Measurements from ENCODE around the gene SLC27A5. TPM values are rescaled to one million over a fixed set of nuclear protein-coding genes. Genes with fewer than 3 reads are reported as not detected.

SLC27A5 gene
- total and polyA plus RNA-seq, 11 donors = 1.8 to 9.1 (median 3.7) TPM

GRCh38 chr19:58546019-58546530 lies 34.3 kb upstream of the SLC27A5 start:
- DNase-seq = no peak
- H3K4me1 ChIP-seq = peaks cover 12 to 36% (median 25%) of the 10 kb centered on the region in 12 donors
- H3K27ac ChIP-seq = peak overlapping the region in 1 of 12 donors; percentile 98
- 15 to 25% (median 22%) methylated on average over 1 of the region's 1 CpG for WGBS, 4 donors
- peaks cover 0 to 55% (median 45%) of the 10 kb centered on the region in 9 donors for H3K36me3 ChIP-seq
- no peaks in the 10 kb centered on the region for H3K27me3 ChIP-seq
- ATAC-seq = no peak
- peak overlapping the region; percentile 78 to 100 (median 92) for H3K4me3 ChIP-seq
- TF ChIP-seq POLR2A (IDR thresholded peaks at IDR 0.05) = no peak
- TF ChIP-seq CTCF (IDR thresholded peaks at IDR 0.05) = no peak
- intact Hi-C loops (cut with DNase I) = no loop called here
- H3K9me3 ChIP-seq = no peaks in the 10 kb centered on the region

DNA sequence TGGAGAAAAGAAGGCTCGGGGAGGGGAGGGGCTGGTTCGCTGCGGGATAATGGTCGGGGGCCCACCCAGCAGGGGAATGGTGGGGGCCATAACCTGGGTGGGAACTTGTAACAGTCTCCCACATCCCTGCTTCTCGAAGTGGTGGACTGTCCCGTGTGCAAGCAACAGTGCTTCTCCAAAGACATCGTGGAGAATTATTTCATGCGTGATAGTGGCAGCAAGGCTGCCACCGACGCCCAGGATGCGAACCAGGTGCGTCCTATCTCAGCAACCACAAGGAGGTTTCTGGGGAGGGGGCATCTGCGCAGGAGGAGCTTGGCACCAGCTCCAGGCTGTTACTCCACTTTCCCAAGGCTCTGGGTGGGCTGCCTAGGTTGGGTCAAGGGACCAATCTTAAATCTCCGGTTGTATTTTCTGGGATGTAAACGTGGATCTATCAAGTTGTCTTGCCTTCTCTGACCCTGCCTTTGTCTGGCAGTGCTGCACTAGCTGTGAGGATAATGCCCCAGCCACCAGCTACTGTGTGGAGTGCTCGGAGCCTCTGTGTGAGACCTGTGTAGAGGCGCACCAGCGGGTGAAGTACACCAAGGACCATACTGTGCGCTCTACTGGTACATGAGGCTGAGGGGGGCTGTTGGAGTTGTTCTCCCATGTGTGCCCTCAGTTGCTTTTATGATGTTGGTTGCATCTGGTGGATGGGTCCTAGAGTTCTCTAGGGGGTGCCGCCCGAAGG lies 33.7 kb upstream of the SLC27A5 start:
- WGBS, 4 donors = 7 to 15% (median 10%) methylated on average over 19 to 21 of the region's 21 CpGs
- H3K9me3 ChIP-seq = no peaks in the 10 kb centered on the region
- no peaks in the 10 kb centered on the region for H3K27me3 ChIP-seq
- ATAC-seq (no peak), DNase-seq (no peak)
- H3K36me3 ChIP-seq = peaks cover 0 to 49% (median 39%) of the 10 kb centered on the region in 9 donors
- H3K27ac ChIP-seq = peak overlapping the region in 10 of 12 donors; percentile 68 to 98 (median 96)
- TF ChIP-seq POLR2A (IDR thresholded peaks at IDR 0.05) (no peak), CTCF (IDR thresholded peaks at IDR 0.05) (no peak)
- intact Hi-C loops (cut with DNase I) = no loop called here
- peaks cover 12 to 36% (median 25%) of the 10 kb centered on the region in 12 donors for H3K4me1 ChIP-seq
- peak overlapping the region; percentile 78 to 100 (median 92) for H3K4me3 ChIP-seq

GRCh38 chr19:58544591-58545285 lies 32.9 kb upstream of the SLC27A5 start:
- ATAC-seq = peak in 2 of 4 donors; percentile 6 to 26
- peak in 3 of 5 donors; percentile 48 to 77 (median 52) for DNase-seq
- Histone ChIP-seq H3K4me3 (peak overlapping the region; percentile 78 to 100 (median 92)), H3K9me3 (no peaks in the 10 kb centered on the region), H3K27me3 (no peaks in the 10 kb centered on the region), H3K27ac (peak overlapping the region; percentile 87 to 98 (median 96)), H3K36me3 (peaks cover 0 to 42% (median 32%) of the 10 kb centered on the region in 9 donors), H3K4me1 (peaks cover 12 to 36% (median 25%) of the 10 kb centered on the region in 12 donors)
- 0 to 1% (median 1%) methylated on average over 14 to 92 of the region's 92 CpGs for WGBS, 4 donors
- TF ChIP-seq CTCF (IDR thresholded peaks at IDR 0.05) (no peak), POLR2A (IDR thresholded peaks at IDR 0.05) (no peak)
- intact Hi-C loops (cut with DNase I) = loop anchor here in 3 of 10 donors (1.0 kb wide), 3 partner anchors 11 to 29 kb away; partner anchors contain the start of genes CHMP2A (in 2 of the 3), MZF1 (in 2 of the 3) and ZBTB45 (in 2 of the 3)

All from heart left ventricle (tissue), 16 donors.